ENCODE measurements around the gene RAPGEF4. TPM values are rescaled to one million over a fixed set of nuclear protein-coding genes. Genes with fewer than 3 reads are reported as not detected.

Gene RAPGEF4
- total RNA-seq, 1 donor from 2014 or later: 0.57 TPM

DNA sequence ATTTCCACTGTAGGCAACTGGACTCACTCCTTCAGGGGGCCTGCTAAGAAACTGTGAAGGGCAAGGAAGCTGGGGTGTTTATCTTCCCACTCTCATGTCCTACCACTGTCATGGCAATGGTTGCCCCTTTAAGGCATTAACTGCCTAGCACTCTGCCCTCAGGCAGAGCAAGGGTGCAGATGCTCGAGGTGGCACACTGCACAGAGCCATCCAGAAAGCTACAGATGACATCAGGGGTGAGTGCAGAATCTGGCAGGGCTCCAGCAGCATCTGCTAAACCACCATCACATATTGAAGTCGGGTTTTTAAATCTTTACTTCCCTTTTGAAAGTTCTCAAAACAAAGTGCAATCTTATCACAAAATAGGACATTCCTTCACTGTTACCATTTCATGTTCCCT lies 75.4 kb downstream of the RAPGEF4 start:
- Mint-ChIP-seq H3K4me3 (ENCODE audit: unreplicated experiment) (no peak overlapping the region), H3K36me3 (ENCODE audit: low read depth) (no peaks in the 10 kb centered on the region), H3K27me3 (ENCODE audit: low read depth) (no peaks in the 10 kb centered on the region), H3K4me1 (ENCODE audit: low read depth) (peaks cover 4% of the 10 kb centered on the region), H3K27ac (ENCODE audit: unreplicated experiment) (no peak overlapping the region), H3K9me3 (ENCODE audit: low read depth) (no peaks in the 10 kb centered on the region)
- DNase-seq (ENCODE audit: low spot score): no peak
- TF ChIP-seq, protein P1, sequence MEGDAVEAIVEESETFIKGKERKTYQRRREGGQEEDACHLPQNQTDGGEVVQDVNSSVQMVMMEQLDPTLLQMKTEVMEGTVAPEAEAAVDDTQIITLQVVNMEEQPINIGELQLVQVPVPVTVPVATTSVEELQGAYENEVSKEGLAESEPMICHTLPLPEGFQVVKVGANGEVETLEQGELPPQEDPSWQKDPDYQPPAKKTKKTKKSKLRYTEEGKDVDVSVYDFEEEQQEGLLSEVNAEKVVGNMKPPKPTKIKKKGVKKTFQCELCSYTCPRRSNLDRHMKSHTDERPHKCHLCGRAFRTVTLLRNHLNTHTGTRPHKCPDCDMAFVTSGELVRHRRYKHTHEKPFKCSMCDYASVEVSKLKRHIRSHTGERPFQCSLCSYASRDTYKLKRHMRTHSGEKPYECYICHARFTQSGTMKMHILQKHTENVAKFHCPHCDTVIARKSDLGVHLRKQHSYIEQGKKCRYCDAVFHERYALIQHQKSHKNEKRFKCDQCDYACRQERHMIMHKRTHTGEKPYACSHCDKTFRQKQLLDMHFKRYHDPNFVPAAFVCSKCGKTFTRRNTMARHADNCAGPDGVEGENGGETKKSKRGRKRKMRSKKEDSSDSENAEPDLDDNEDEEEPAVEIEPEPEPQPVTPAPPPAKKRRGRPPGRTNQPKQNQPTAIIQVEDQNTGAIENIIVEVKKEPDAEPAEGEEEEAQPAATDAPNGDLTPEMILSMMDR (IDR thresholded peaks at IDR 0.05): no peak

DNA sequence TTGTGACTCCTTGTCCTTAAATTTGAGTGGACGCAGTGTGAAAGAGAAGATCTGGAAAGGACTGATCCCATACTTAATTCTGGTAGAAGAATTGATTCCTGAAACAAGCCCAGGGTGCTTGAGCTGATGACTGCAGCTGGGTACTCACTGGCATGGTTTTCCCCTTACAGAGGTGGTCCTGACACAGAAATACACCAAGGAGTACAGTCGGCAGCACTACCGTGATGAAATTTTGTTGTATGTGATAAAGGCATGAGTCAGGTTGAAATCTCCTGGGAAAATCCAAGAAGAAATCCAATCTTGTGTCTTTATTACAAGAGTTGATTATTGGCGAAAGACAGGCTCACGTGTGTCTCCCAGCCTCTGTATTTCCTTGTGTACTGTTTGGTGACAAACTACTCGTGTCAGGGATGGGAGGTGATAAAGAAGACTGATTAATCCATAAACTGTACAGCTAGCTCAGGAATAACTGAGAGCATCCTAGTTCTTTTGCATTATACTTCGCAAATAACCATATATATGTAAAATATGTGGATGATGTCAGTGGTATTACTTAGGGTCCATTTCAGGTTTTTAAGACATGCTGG lies 76.6 kb downstream of the RAPGEF4 start:
- H3K27ac Mint-ChIP-seq (ENCODE audit: unreplicated experiment): no peak overlapping the region
- H3K27me3 Mint-ChIP-seq (ENCODE audit: low read depth): no peaks in the 10 kb centered on the region
- TF ChIP-seq, protein P1 (IDR thresholded peaks at IDR 0.05): no peak
- H3K36me3 Mint-ChIP-seq (ENCODE audit: low read depth): peaks cover under 1% of the 10 kb centered on the region
- no peaks in the 10 kb centered on the region for H3K4me1 Mint-ChIP-seq (ENCODE audit: low read depth)
- no peak overlapping the region for H3K4me3 Mint-ChIP-seq (ENCODE audit: unreplicated experiment)
- peaks cover 1% of the 10 kb centered on the region for H3K9me3 Mint-ChIP-seq (ENCODE audit: low read depth)
- no peak for DNase-seq (ENCODE audit: low spot score)

DNA sequence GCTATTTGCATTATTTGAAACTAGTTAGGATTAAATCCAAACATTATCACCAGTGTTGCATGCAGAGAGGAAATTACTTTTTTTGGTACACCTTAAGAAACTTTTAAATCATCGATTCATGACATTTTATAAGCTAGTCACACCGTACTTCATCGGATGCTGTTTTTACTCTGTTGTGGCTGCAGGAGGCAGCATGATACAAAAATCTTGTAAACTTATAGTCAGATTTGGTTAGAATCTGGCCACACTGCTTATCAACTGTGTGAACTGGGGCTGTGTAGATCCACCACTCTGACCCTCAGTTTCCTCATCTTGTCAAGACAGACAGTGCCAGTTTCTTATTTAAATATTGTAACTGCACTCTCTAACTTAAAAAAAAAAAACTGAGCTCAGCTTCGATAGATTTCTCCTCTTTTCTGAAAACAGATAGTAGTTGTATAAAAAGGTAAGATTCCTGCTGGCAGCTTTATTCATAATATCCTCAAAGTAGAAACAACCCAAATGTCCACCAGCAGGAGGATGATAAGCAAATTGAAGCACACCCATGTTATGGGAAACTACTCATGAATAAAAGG lies 77.8 kb downstream of the RAPGEF4 start:
- peaks cover 3% of the 10 kb centered on the region for H3K36me3 Mint-ChIP-seq (ENCODE audit: low read depth)
- TF ChIP-seq, protein P1 (IDR thresholded peaks at IDR 0.05): peak; percentile 85
- H3K4me3 Mint-ChIP-seq (ENCODE audit: unreplicated experiment): no peak overlapping the region
- H3K27ac Mint-ChIP-seq (ENCODE audit: unreplicated experiment): no peak overlapping the region
- DNase-seq (ENCODE audit: low spot score): no peak
- no peaks in the 10 kb centered on the region for H3K4me1 Mint-ChIP-seq (ENCODE audit: low read depth)
- H3K9me3 Mint-ChIP-seq (ENCODE audit: low read depth): peaks cover 4% of the 10 kb centered on the region
- H3K27me3 Mint-ChIP-seq (ENCODE audit: low read depth): no peaks in the 10 kb centered on the region

DNA sequence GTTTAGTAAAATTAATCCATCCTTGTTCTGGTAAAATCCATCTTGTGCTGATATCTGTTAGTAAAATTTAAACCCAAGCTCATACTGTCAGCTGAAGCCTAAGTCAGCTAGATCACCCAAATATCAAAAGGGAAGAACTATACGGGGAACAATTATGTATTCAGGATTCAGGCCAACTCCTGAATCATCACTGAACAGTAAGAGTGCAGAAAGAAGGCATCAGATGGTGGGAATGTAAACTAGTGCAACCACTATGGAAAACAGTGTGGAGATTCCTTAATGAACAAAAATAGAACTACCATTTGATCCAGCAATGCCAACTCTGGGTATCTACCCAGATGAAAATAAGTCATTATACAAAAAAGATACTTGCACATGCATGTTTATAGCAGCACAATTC lies 81.8 kb downstream of the RAPGEF4 start:
- H3K27ac Mint-ChIP-seq (ENCODE audit: unreplicated experiment): no peak overlapping the region
- no peaks in the 10 kb centered on the region for H3K27me3 Mint-ChIP-seq (ENCODE audit: low read depth)
- peaks cover 3% of the 10 kb centered on the region for H3K36me3 Mint-ChIP-seq (ENCODE audit: low read depth)
- peaks cover 4% of the 10 kb centered on the region for H3K9me3 Mint-ChIP-seq (ENCODE audit: low read depth)
- TF ChIP-seq, protein P1 (IDR thresholded peaks at IDR 0.05): no peak
- no peak for DNase-seq (ENCODE audit: low spot score)
- peaks cover 13% of the 10 kb centered on the region for H3K4me1 Mint-ChIP-seq (ENCODE audit: low read depth)
- H3K4me3 Mint-ChIP-seq (ENCODE audit: unreplicated experiment): no peak overlapping the region

DNA sequence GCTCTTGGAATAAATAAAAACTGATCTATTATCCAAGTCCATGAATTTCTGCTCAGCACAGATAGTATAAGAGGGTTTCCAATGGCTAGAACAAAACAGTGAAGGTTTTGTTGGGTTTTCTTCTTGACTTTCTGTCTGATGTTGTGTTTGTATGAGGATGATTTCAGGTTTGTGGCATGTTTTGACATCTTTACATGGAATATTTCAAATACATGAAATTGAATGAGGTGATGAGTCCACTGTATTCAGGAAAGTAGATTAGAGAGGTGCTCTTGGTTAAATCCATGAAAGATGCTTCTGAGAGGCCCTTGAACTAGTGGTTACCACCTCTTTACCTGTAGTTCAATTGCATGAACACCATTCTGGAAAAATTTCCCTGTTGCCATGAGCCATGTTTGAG lies 84.3 kb downstream of the RAPGEF4 start:
- Mint-ChIP-seq H3K4me1 (ENCODE audit: low read depth) (peaks cover 13% of the 10 kb centered on the region), H3K27me3 (ENCODE audit: low read depth) (no peaks in the 10 kb centered on the region), H3K27ac (ENCODE audit: unreplicated experiment) (no peak overlapping the region), H3K9me3 (ENCODE audit: low read depth) (peaks cover 4% of the 10 kb centered on the region), H3K4me3 (ENCODE audit: unreplicated experiment) (no peak overlapping the region), H3K36me3 (ENCODE audit: low read depth) (peaks cover 3% of the 10 kb centered on the region)
- TF ChIP-seq, protein P1 (IDR thresholded peaks at IDR 0.05): no peak
- DNase-seq (ENCODE audit: low spot score): no peak
